Neural cell (in vitro differentiated cells): Measurements from ENCODE around the gene TXNRD1.

Experiments
- EP300 ChIP-seq: fragments of 450-650 bp; conservative IDR thresholded peaks from 2 replicates; pipeline ENCODE4 v1.6.1; 2014; ENCODE audit warnings: antibody characterized with exemption, mild to moderate bottlenecking, moderate library complexity; ENCODE audit not compliant: poor library complexity, severe bottlenecking
- POLR2AphosphoS5 ChIP-seq: IDR thresholded peaks from 2 replicates; pipeline ENCODE4 v1.6.1; 2012
- TF ChIP-seq, protein P1 (sequence below): IDR thresholded peaks from 2 replicates; pipeline ENCODE4 v1.6.1; 2012; ENCODE audit warnings: borderline replicate concordance

DNA sequence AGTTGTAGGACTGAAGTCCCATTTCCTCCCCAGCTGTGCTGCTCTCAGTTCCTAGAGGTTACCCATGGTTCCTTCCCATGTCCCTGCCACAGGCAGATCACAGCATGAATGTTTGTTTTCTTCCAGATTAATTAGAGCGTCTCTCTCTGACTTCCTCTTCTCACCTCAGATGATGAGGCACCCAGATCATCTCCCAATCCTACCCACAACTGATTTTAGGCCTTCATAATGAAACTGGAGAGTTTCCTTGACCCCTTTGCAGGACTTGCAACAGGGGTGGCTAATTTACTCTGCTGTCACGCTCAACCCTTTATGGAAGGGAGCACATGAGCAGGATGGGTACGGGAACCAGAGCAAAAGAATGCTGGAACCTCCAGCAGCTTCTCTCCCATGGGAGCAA lies 32.1 kb upstream of the TXNRD1 start:
- TF ChIP-seq, protein P1, sequence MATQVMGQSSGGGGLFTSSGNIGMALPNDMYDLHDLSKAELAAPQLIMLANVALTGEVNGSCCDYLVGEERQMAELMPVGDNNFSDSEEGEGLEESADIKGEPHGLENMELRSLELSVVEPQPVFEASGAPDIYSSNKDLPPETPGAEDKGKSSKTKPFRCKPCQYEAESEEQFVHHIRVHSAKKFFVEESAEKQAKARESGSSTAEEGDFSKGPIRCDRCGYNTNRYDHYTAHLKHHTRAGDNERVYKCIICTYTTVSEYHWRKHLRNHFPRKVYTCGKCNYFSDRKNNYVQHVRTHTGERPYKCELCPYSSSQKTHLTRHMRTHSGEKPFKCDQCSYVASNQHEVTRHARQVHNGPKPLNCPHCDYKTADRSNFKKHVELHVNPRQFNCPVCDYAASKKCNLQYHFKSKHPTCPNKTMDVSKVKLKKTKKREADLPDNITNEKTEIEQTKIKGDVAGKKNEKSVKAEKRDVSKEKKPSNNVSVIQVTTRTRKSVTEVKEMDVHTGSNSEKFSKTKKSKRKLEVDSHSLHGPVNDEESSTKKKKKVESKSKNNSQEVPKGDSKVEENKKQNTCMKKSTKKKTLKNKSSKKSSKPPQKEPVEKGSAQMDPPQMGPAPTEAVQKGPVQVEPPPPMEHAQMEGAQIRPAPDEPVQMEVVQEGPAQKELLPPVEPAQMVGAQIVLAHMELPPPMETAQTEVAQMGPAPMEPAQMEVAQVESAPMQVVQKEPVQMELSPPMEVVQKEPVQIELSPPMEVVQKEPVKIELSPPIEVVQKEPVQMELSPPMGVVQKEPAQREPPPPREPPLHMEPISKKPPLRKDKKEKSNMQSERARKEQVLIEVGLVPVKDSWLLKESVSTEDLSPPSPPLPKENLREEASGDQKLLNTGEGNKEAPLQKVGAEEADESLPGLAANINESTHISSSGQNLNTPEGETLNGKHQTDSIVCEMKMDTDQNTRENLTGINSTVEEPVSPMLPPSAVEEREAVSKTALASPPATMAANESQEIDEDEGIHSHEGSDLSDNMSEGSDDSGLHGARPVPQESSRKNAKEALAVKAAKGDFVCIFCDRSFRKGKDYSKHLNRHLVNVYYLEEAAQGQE, result no peak
- no peak for TF ChIP-seq POLR2AphosphoS5
- TF ChIP-seq EP300, result no peak
